GM19467 (cell line): ENCODE measurements around the gene TTI1.

Source experiments
- ATAC-seq: cut with Tn5 transposase; IDR thresholded peaks from one replicate; pipeline ENCODE4 v1.9.1; 2021; ENCODE audit warnings: mild to moderate bottlenecking, moderate library complexity; ENCODE audit not compliant: unreplicated experiment

Gene TTI1

GRCh38 chr20:37939701-37940560 is 93.3 kb downstream of the TTI1 start:
- ATAC-seq, result no peak

GRCh38 chr20:37938954-37939353 is 94.3 kb downstream of the TTI1 start:
- ATAC-seq, result no peak

- no peak for ATAC-seq
Observed at GRCh38 chr20:37938181-37938750, 95.0 kb downstream of the TTI1 start.

GRCh38 chr20:37937686-37938085 is 95.6 kb downstream of the TTI1 start:
- ATAC-seq, result no peak

- no peak for ATAC-seq
Observed at GRCh38 chr20:37936451-37936850, 96.8 kb downstream of the TTI1 start.

- no peak for ATAC-seq
Observed at GRCh38 chr20:37936041-37936440, 97.2 kb downstream of the TTI1 start.

- no peak for ATAC-seq
Observed at GRCh38 chr20:37935435-37935834, 97.8 kb downstream of the TTI1 start.

- ATAC-seq, result no peak
Observed at GRCh38 chr20:37934634-37935375, 98.5 kb downstream of the TTI1 start.

- no peak for ATAC-seq
Observed at GRCh38 chr20:37933786-37934633, 99.2 kb downstream of the TTI1 start.
